A204.1 (cell line): ENCODE data around the gene CCDC57.

Experiments used
- FAIRE-seq: peaks from 2 replicates; lab custom pipeline; 2012; peaks lifted over from hg19 to GRCh38; lab: Jason Lieb, UNC

CCDC57 gene

GRCh38 chr17:82059272-82060000 is 153.2 kb downstream of the CCDC57 start:
- FAIRE-seq: no peak

DNA sequence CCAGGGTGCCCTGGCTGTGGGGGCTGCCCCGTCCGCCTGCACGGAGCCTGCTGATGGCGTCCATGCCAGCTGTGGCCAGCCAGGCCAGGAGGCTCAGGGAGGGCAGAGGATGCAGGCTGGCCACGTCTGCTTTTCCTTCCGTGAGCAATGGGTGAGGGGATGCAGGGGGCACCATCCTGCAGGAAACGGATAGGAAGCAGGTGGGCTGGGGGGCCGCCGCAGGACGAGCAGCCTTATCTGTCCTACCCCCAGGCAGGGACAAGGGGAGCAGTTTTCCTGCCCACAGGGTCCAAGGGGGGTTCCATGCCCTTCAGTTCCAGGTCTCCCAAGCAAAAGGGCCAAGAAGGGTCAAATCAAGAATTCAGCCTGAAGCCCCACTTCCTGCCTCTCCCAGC is 153.8 kb downstream of the CCDC57 start:
- no peak for FAIRE-seq

DNA sequence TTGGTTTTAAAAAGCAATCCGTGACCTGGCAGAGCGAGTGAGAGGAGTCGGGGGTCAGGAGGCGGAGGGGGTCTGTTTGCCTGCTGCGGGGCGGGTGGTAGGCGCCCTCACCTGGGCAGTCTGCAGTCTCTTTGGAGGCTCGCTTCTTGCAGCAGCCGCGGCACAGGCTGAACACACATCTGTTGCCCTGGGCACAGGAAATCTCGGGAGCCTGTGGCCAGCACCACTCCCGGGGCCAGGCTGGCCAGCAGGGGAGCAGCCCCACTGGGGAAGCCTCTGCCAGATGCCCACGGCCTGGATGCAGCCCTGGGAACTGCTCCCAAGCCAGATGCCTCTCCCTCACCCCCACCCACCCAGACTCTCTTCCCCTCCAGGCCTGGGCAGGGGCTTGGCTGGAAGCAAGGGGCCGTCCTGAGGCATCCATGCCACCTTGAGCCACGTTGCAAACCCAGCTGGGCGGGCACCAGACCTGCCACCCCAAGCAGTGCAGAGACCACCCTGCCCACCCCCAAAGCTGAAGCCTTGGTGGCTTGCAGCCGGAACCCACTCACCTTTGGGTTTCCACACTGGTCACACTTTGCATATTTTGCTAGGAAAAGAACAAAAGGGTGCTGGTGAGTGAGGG is 154.3 kb downstream of the CCDC57 start:
- FAIRE-seq: no peak

- FAIRE-seq: no peak
These were observed 155.7 kb downstream of the CCDC57 start for GRCh38 chr17:82056729-82057621.

- no peak for FAIRE-seq
These were observed 156.5 kb downstream of the CCDC57 start for GRCh38 chr17:82055965-82056728.

DNA sequence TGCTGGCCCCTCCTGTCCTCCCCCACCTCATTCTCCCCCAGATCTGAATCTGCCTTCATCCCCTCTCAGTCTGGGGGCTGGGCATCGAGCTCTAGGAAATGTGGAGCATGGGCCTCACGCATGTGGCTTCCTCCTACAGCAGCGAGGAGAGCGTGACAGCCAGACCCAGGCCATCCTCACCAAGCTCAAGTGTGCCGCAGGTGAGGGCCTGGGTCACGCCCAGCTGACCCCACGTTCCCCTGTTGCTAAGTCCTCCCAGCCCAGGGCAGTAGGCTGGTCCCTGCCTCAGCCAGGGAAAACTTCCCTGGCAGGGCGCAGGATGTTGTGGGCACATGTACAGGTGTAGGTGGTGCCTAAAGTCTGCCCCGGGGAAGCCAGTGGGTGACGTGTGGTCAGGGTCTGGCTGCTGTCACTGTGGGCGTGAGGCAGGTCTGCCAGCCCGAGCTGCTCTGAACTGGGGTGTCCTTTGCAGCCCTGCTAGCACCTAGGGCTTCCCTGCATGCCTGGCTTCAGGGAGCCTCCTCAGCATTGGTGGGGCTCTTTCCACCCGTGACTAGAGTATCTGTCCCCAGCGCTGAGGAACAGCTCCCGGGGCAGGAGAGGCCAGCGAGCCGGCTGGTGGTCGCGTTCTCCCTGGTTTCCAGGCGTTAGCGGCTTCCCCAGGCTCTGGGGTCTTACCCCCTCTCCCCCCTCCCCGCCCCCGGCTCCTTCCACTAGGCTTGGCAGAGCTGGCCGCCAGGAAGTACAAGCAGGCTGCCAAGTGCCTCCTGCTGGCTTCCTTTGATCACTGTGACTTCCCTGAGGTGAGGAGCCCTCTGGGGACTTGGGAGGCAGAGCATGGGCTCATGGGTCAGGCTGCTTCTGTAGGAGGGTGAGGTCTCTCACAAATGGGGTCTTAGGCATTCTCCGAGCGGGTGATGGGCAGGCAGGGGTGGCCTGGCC is 157.3 kb downstream of the CCDC57 start:
- FAIRE-seq: no peak

GRCh38 chr17:82054351-82055022 is 158.2 kb downstream of the CCDC57 start:
- no peak for FAIRE-seq

DNA sequence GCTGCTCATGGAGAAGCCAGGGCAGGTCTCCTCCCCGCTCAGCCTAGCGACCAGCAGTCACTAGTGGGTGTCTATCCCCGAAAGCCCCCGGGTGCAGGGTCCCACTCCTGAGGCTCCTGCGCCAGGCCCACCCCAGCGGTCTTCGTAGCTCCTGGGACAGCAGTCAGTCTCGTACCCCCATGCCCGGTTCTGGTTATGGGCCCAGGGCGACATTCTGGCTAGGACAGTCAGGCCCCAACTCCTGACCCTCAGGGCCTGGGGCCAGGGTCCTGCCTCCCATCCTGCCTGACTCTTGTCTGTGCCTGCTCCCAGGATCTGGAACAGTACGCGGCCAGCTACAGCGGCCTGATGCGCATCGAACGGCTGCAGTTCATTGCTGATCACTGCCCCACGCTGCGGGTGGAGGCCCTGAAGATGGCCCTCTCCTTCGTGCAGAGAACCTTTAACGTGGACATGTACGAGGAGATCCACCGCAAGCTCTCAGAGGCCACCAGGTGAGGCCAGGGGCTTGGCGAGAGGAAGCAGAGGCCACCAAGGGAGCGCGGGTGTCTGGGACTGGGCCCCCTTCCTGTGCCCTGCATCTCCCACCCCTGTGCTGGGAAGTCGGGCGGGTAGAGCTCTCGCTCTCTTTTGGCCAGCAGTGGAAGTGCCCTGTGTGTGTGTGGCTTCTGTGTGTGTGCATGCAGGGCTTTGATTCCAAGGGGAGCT is 158.9 kb downstream of the CCDC57 start:
- FAIRE-seq: no peak

DNA sequence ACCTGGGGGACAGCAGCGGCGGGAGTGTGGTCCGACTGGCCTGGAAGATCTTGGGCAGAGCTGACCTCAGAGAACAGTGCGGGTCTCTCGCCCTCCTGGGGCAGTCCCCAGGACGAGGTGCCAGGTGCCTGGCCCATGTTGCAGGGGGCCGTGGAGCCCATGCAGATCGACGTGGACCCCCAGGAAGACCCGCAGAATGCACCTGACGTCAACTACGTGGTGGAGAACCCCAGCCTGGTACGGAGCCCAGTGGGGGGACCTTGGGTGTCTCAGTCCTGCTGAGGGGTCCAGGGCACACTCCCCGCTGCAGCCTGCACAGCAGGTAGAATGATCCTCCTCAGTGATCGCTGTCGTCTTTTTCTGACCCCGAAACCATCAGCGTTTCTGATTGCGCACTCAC is 159.5 kb downstream of the CCDC57 start:
- FAIRE-seq: no peak

GRCh38 chr17:82052638-82053059 is 160.0 kb downstream of the CCDC57 start:
- no peak for FAIRE-seq

DNA sequence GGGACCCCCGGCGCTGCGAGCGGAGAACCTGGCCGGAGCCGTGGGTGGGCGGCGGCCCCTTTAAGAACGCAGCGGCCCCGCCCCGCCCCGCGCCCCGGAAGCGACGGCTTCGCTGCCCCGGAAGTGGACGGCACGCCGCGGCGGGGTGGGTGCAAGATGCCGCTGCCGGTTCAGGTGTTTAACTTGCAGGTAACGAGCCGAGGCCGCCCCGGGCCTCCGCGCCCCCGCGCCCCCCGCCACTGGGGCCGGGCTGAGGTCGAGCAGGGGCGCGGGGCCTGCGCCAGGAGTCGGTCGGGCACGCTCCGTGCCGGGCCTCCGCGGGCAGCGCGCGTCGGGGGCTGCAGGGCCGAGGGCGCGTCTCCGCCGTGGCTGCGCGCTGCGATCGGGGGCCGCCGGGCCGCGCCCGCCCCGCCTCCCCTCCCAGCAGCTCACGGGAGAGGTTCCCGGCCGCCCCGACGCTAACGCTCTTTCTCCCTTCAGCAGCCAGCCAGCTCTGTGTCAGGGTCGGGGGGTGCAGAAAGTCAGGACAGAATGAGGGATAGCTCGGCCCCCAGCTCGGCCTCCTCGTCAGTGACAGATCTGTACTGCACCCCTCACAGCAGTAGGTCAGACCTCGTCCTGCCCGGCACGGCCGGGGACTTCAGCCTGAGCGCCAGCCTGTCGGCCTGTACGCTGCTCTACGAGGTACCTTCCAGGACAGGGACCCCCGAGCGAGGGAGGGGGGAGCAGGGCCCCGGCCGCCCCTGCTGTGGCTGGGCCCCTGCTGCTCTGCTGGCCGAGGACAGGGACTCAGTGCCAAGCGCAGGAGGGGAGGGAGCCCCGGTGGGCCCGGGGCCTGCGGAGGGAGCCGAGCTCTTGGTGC is 160.6 kb downstream of the CCDC57 start, which contains the start of the genes GPS1 and RFNG:
GPS1 (plus strand) TSS at position 123 of the 862 bp plus-strand sequence; CDS start at position 157, 34 bp downstream.
RFNG (minus strand) TSS at position 36 of the 862 bp plus-strand sequence. CDS start 45 bp downstream, outside the sequence.
- FAIRE-seq: no peak
